Measurements from ENCODE around the gene BHMT2.

BHMT2 gene

DNA sequence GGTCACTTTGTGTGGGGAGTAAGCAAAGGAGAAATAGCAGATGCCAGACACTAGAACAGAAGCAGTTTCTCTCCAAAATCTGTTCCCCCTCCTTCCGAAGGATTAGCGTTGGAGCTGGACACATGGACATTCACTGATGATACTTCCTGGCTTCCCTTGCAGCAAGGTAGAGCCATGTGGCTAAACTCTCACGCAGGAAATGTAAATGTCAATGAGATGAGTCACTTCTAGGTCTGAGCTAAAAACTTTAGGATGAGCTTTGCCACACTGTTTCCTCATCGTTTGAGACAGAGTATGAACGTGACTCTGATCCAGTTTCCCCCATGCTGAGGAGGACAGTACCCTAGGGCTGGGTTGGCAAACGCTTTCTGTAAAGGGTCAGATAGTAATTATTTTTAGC lies 5.1 kb downstream of the BHMT2 start:
- Histone ChIP-seq H3K4me3 (ENCODE audit: low read depth, low read length) (no peak overlapping the region), H3K9ac (ENCODE audit: low read depth, low read length) (no peak overlapping the region), H3K36me3 (ENCODE audit: control insufficient read depth, insufficient read depth, low read length) (no peaks in the 10 kb centered on the region), H3K9me3 (ENCODE audit: control insufficient read depth, insufficient read depth, low read length) (no peaks in the 10 kb centered on the region), H3K27me3 (ENCODE audit: control insufficient read depth, insufficient read depth, low read length) (no peaks in the 10 kb centered on the region), H3K4me1 (ENCODE audit: control insufficient read depth, insufficient read depth, low read length) (no peaks in the 10 kb centered on the region)

GRCh38 chr5:79075646-79076426 lies 6.3 kb downstream of the BHMT2 start:
- Histone ChIP-seq H3K9ac (ENCODE audit: low read depth, low read length) (no peak overlapping the region), H3K27me3 (ENCODE audit: control insufficient read depth, insufficient read depth, low read length) (no peaks in the 10 kb centered on the region), H3K4me1 (ENCODE audit: control insufficient read depth, insufficient read depth, low read length) (no peaks in the 10 kb centered on the region), H3K36me3 (ENCODE audit: control insufficient read depth, insufficient read depth, low read length) (no peaks in the 10 kb centered on the region), H3K9me3 (ENCODE audit: control insufficient read depth, insufficient read depth, low read length) (no peaks in the 10 kb centered on the region), H3K4me3 (ENCODE audit: low read depth, low read length) (no peak overlapping the region)

- Histone ChIP-seq H3K9me3 (ENCODE audit: control insufficient read depth, insufficient read depth, low read length) (no peaks in the 10 kb centered on the region), H3K9ac (ENCODE audit: low read depth, low read length) (no peak overlapping the region), H3K4me1 (ENCODE audit: control insufficient read depth, insufficient read depth, low read length) (no peaks in the 10 kb centered on the region), H3K4me3 (ENCODE audit: low read depth, low read length) (no peak overlapping the region), H3K36me3 (ENCODE audit: control insufficient read depth, insufficient read depth, low read length) (no peaks in the 10 kb centered on the region), H3K27me3 (ENCODE audit: control insufficient read depth, insufficient read depth, low read length) (no peaks in the 10 kb centered on the region)
Observed at GRCh38 chr5:79076819-79077218, 7.3 kb downstream of the BHMT2 start.

GRCh38 chr5:79077680-79078365 lies 8.3 kb downstream of the BHMT2 start:
- no peaks in the 10 kb centered on the region for H3K36me3 ChIP-seq (ENCODE audit: control insufficient read depth, insufficient read depth, low read length)
- H3K4me1 ChIP-seq (ENCODE audit: control insufficient read depth, insufficient read depth, low read length): no peaks in the 10 kb centered on the region
- H3K27me3 ChIP-seq (ENCODE audit: control insufficient read depth, insufficient read depth, low read length): no peaks in the 10 kb centered on the region
- no peak overlapping the region for H3K4me3 ChIP-seq (ENCODE audit: low read depth, low read length)
- H3K9ac ChIP-seq (ENCODE audit: low read depth, low read length): no peak overlapping the region
- H3K9me3 ChIP-seq (ENCODE audit: control insufficient read depth, insufficient read depth, low read length): no peaks in the 10 kb centered on the region

- H3K4me3 ChIP-seq (ENCODE audit: low read depth, low read length): no peak overlapping the region
- no peak overlapping the region for H3K9ac ChIP-seq (ENCODE audit: low read depth, low read length)
- H3K36me3 ChIP-seq (ENCODE audit: control insufficient read depth, insufficient read depth, low read length): no peaks in the 10 kb centered on the region
- H3K27me3 ChIP-seq (ENCODE audit: control insufficient read depth, insufficient read depth, low read length): no peaks in the 10 kb centered on the region
- no peaks in the 10 kb centered on the region for H3K4me1 ChIP-seq (ENCODE audit: control insufficient read depth, insufficient read depth, low read length)
- no peaks in the 10 kb centered on the region for H3K9me3 ChIP-seq (ENCODE audit: control insufficient read depth, insufficient read depth, low read length)
Observed at GRCh38 chr5:79080804-79081203, 11.2 kb downstream of the BHMT2 start.

DNA sequence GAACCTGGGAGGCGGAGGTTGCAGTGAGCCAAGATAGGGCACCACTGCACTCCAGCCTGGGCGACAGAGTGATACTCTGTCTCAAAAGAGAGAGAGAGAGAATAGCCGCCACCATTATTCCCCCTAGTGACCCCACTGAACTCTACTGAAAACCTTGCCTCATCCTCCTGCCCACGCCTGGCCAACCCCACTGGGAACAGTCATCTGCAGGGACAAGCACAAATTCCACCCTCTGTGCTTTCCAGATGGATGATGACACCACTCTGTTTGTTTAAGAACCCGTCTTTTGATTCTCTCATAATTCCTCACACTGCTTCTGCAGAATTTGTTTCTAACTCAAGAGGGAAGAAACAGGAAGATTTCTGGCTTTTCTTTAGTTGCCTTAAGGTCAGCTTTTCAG lies 12.2 kb downstream of the BHMT2 start:
- H3K27me3 ChIP-seq (ENCODE audit: control insufficient read depth, insufficient read depth, low read length): no peaks in the 10 kb centered on the region
- no peak overlapping the region for H3K4me3 ChIP-seq (ENCODE audit: low read depth, low read length)
- no peaks in the 10 kb centered on the region for H3K9me3 ChIP-seq (ENCODE audit: control insufficient read depth, insufficient read depth, low read length)
- H3K36me3 ChIP-seq (ENCODE audit: control insufficient read depth, insufficient read depth, low read length): no peaks in the 10 kb centered on the region
- no peaks in the 10 kb centered on the region for H3K4me1 ChIP-seq (ENCODE audit: control insufficient read depth, insufficient read depth, low read length)
- H3K9ac ChIP-seq (ENCODE audit: low read depth, low read length): no peak overlapping the region

DNA sequence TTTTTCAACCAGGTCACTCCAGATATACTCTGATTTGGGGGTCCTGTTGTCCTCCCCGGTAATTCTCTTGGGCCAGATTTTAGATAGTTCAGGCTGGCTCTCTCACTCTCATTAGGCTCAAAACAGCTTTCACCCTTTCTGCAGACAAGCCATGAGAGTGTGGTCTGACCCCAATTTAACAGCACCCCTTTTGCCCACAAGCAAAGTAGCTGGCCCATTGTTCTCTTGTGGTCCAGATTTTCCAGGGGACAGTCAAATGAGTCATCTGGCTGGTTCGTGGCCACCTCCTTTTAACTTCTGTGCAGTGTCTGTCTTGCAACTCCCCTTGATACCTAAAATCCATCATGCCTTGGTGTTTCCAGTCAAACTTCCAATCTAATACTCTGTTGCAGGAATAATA lies 16.5 kb downstream of the BHMT2 start:
- no peak overlapping the region for H3K9ac ChIP-seq (ENCODE audit: low read depth, low read length)

DNA sequence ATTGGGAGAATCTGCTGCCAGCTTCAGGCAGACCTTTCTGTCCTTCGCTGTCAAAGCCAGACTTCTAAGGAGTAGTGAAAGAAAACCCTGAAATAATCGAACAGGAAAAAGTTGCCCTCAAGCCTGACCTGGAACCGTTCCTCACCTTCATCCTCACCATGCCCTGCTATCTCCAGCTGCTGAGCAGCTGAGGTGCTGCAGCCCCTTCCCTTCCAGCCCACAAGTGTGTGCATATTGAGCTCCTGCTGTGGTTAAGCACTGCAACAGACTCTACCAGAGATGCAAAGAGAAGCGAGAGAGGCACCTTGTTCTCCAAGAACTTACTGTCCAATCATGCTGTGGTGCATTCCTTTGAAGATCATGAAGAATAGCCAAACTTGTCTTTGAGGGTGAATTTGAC lies 18.9 kb downstream of the BHMT2 start:
- H3K9ac ChIP-seq (ENCODE audit: low read depth, low read length): no peak overlapping the region
- H3K27me3 ChIP-seq (ENCODE audit: control insufficient read depth, insufficient read depth, low read length): no peaks in the 10 kb centered on the region
- H3K36me3 ChIP-seq (ENCODE audit: control insufficient read depth, insufficient read depth, low read length): no peaks in the 10 kb centered on the region
- H3K9me3 ChIP-seq (ENCODE audit: control insufficient read depth, insufficient read depth, low read length): no peaks in the 10 kb centered on the region
- no peak overlapping the region for H3K4me3 ChIP-seq (ENCODE audit: low read depth, low read length)
- no peaks in the 10 kb centered on the region for H3K4me1 ChIP-seq (ENCODE audit: control insufficient read depth, insufficient read depth, low read length)

More for the DNA sequence above, 16.5 kb downstream of the BHMT2 start:
- Histone ChIP-seq H3K27me3 (ENCODE audit: control insufficient read depth, insufficient read depth, low read length) (no peaks in the 10 kb centered on the region), H3K4me3 (ENCODE audit: low read depth, low read length) (no peak overlapping the region), H3K4me1 (ENCODE audit: control insufficient read depth, insufficient read depth, low read length) (no peaks in the 10 kb centered on the region), H3K9me3 (ENCODE audit: control insufficient read depth, insufficient read depth, low read length) (no peaks in the 10 kb centered on the region), H3K36me3 (ENCODE audit: control insufficient read depth, insufficient read depth, low read length) (no peaks in the 10 kb centered on the region)

GRCh38 chr5:79091064-79091463 lies 21.5 kb downstream of the BHMT2 start:
- Histone ChIP-seq H3K4me1 (ENCODE audit: control insufficient read depth, insufficient read depth, low read length) (no peaks in the 10 kb centered on the region), H3K9ac (ENCODE audit: low read depth, low read length) (no peak overlapping the region), H3K4me3 (ENCODE audit: low read depth, low read length) (no peak overlapping the region), H3K9me3 (ENCODE audit: control insufficient read depth, insufficient read depth, low read length) (no peaks in the 10 kb centered on the region), H3K27me3 (ENCODE audit: control insufficient read depth, insufficient read depth, low read length) (no peaks in the 10 kb centered on the region), H3K36me3 (ENCODE audit: control insufficient read depth, insufficient read depth, low read length) (no peaks in the 10 kb centered on the region)

DNA sequence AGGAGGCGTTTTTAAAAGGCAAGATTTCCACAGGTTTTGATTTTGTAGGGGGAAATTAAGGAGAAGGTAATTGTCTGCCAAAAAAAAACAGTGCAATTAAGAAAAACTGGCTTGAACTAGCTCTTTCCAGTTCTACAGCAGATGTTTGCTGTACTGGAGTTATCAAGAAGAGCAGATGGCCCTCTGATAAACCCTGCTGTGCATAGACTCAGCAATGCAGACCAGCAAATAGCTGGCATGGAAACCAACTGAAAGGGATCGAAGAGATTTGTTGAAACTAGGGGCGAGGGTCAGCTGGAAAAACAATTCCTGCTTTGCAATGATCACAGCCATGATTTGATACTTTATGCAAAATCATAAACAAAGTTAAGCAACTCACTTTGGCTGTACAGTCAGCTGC lies 24.2 kb downstream of the BHMT2 start:
- H3K4me1 ChIP-seq (ENCODE audit: control insufficient read depth, insufficient read depth, low read length): no peaks in the 10 kb centered on the region
- no peaks in the 10 kb centered on the region for H3K9me3 ChIP-seq (ENCODE audit: control insufficient read depth, insufficient read depth, low read length)
- H3K4me3 ChIP-seq (ENCODE audit: low read depth, low read length): no peak overlapping the region
- no peaks in the 10 kb centered on the region for H3K36me3 ChIP-seq (ENCODE audit: control insufficient read depth, insufficient read depth, low read length)
- no peaks in the 10 kb centered on the region for H3K27me3 ChIP-seq (ENCODE audit: control insufficient read depth, insufficient read depth, low read length)
- H3K9ac ChIP-seq (ENCODE audit: low read depth, low read length): no peak overlapping the region

- Histone ChIP-seq H3K27me3 (ENCODE audit: control insufficient read depth, insufficient read depth, low read length) (peaks cover 6% of the 10 kb centered on the region), H3K4me1 (ENCODE audit: control insufficient read depth, insufficient read depth, low read length) (no peaks in the 10 kb centered on the region), H3K4me3 (ENCODE audit: low read depth, low read length) (no peak overlapping the region), H3K9me3 (ENCODE audit: control insufficient read depth, insufficient read depth, low read length) (no peaks in the 10 kb centered on the region), H3K9ac (ENCODE audit: low read depth, low read length) (no peak overlapping the region), H3K36me3 (ENCODE audit: control insufficient read depth, insufficient read depth, low read length) (no peaks in the 10 kb centered on the region)
Observed at GRCh38 chr5:79105868-79106267, 36.3 kb downstream of the BHMT2 start.

All from iPS-15b (cell line).